VCaP (cell line): ENCODE results near the gene CTSC.

Experiments
- H3K27ac ChIP-seq: fragments of 450-650 bp; 2 replicates; pipeline ENCODE4 v1.5.1; 2017
- TF ChIP-seq, protein P1 (sequence below): fragments of 450-650 bp; conservative IDR thresholded peaks from 2 replicates; pipeline ENCODE4 v1.5.1; 2017; ENCODE audit warnings: mild to moderate bottlenecking, moderate library complexity

CTSC gene

GRCh38 chr11:88359541-88359940, 22.0 kb upstream of the CTSC start:
- H3K27ac ChIP-seq = no peak overlapping the region
- TF ChIP-seq, protein P1, sequence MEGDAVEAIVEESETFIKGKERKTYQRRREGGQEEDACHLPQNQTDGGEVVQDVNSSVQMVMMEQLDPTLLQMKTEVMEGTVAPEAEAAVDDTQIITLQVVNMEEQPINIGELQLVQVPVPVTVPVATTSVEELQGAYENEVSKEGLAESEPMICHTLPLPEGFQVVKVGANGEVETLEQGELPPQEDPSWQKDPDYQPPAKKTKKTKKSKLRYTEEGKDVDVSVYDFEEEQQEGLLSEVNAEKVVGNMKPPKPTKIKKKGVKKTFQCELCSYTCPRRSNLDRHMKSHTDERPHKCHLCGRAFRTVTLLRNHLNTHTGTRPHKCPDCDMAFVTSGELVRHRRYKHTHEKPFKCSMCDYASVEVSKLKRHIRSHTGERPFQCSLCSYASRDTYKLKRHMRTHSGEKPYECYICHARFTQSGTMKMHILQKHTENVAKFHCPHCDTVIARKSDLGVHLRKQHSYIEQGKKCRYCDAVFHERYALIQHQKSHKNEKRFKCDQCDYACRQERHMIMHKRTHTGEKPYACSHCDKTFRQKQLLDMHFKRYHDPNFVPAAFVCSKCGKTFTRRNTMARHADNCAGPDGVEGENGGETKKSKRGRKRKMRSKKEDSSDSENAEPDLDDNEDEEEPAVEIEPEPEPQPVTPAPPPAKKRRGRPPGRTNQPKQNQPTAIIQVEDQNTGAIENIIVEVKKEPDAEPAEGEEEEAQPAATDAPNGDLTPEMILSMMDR = no peak

DNA sequence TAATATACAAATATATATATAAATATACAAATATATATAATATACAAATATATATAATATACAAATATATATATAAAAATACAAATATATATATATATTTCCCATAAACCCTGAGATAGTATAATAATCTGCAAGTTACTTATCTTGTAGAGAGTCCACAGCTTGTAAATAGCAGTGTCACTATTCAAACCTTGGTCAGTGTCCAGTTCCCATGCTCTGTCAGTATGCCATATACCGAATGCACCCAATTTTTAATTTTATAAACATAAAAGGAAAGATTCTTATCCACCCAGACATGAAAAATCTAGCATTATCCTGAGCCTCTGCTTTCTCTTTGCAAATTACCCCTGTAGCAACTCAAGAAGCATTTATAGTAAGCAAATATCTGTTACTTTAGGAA, 21.6 kb upstream of the CTSC start:
- TF ChIP-seq, protein P1 = no peak

GRCh38 chr11:88358040-88358431, 20.5 kb upstream of the CTSC start:
- no peak overlapping the region for H3K27ac ChIP-seq
- TF ChIP-seq, protein P1 = no peak

More for the DNA sequence above, 21.6 kb upstream of the CTSC start:
- no peak overlapping the region for H3K27ac ChIP-seq

- TF ChIP-seq, protein P1 = no peak
- no peak overlapping the region for H3K27ac ChIP-seq
These were observed 19.9 kb upstream of the CTSC start for GRCh38 chr11:88357323-88358039.

DNA sequence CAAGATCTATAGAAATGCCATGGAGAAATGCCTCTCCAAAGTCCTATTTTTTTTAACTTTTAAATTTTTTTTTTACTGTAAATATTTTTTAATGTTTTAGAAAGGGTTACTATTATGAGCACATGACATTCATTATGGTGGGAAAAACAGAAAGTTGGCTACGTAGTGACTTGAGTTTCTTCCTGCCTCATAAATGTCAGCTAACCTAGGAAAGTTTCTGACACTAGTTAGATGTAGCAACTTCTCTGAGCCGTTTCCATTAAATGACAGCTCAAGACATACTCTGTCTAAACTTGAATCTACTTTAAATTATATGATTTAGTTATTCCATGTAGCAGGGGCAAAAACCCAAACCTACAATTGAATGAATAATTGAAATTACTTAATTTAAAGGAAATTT, 18.4 kb upstream of the CTSC start:
- no peak overlapping the region for H3K27ac ChIP-seq
- TF ChIP-seq, protein P1 = no peak

DNA sequence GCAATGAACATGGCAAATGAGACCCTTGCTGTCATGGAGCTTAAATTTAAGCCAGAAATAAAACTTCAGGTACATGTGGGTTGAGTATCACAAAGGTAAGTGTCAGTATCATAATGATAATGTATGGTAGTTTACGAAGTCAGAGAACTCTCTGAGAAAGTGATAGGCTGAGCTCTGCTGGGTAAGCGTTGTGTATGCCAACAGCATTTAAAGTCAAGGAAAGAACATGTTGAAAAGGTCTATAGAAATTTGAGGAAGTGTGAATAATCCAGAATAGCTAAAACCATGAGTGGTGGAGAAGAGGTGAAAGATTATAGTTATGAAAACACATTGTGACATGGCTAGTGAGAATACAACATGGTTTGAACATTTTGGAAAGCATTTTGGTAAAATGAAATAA, 17.4 kb upstream of the CTSC start:
- no peak overlapping the region for H3K27ac ChIP-seq
- TF ChIP-seq, protein P1 = no peak

GRCh38 chr11:88353835-88354496, 16.4 kb upstream of the CTSC start:
- no peak overlapping the region for H3K27ac ChIP-seq
- TF ChIP-seq, protein P1 = no peak
